Ishikawa (cell line): Measurements from ENCODE around the gene CC2D2A.

ENCODE experiments used
- CEBPB ChIP-seq: IDR thresholded peaks from 2 replicates; pipeline ENCODE4 v1.6.1; 2012
- CREB1 ChIP-seq: IDR thresholded peaks from 2 replicates; pipeline ENCODE4 v1.6.1; 2012; ENCODE audit warnings: low read depth
- EGR1 ChIP-seq: IDR thresholded peaks from 2 replicates; pipeline ENCODE4 v1.6.1; 2012
- EP300 ChIP-seq: IDR thresholded peaks from 2 replicates; pipeline ENCODE4 v1.6.1; 2012; ENCODE audit warnings: borderline replicate concordance
- FOXM1 ChIP-seq: IDR thresholded peaks from 2 replicates; pipeline ENCODE4 v1.6.1; 2012; ENCODE audit warnings: low read depth, borderline replicate concordance
- NFIC ChIP-seq: IDR thresholded peaks from 2 replicates; pipeline ENCODE4 v1.6.1; 2012
- RAD21 ChIP-seq: IDR thresholded peaks from 2 replicates; pipeline ENCODE4 v1.6.1; 2012; ENCODE audit warnings: low read depth
- TAF1 ChIP-seq: IDR thresholded peaks from 2 replicates; pipeline ENCODE4 v1.6.1; 2012; ENCODE audit warnings: low read depth, mild to moderate bottlenecking
- TCF12 ChIP-seq: IDR thresholded peaks from 2 replicates; pipeline ENCODE4 v1.6.1; 2012; ENCODE audit warnings: low read depth
- TEAD4 ChIP-seq: IDR thresholded peaks from 2 replicates; pipeline ENCODE4 v1.6.1; 2012
- YY1 ChIP-seq: IDR thresholded peaks from 2 replicates; pipeline ENCODE4 v1.6.1; 2012; ENCODE audit warnings: low read depth
- ZBTB7A ChIP-seq: IDR thresholded peaks from 2 replicates; pipeline ENCODE4 v1.6.1; 2012; ENCODE audit warnings: low read depth
- TF ChIP-seq, protein P1 (sequence below): IDR thresholded peaks from 2 replicates; pipeline ENCODE4 v1.6.1; 2012
- TF ChIP-seq, protein P2 (sequence below): IDR thresholded peaks from 2 replicates; pipeline ENCODE4 v1.6.1; 2012
- TF ChIP-seq, protein P3 (sequence below): IDR thresholded peaks from 2 replicates; pipeline ENCODE4 v1.6.1; 2012; ENCODE audit warnings: low read depth, mild to moderate bottlenecking

The CC2D2A gene

DNA sequence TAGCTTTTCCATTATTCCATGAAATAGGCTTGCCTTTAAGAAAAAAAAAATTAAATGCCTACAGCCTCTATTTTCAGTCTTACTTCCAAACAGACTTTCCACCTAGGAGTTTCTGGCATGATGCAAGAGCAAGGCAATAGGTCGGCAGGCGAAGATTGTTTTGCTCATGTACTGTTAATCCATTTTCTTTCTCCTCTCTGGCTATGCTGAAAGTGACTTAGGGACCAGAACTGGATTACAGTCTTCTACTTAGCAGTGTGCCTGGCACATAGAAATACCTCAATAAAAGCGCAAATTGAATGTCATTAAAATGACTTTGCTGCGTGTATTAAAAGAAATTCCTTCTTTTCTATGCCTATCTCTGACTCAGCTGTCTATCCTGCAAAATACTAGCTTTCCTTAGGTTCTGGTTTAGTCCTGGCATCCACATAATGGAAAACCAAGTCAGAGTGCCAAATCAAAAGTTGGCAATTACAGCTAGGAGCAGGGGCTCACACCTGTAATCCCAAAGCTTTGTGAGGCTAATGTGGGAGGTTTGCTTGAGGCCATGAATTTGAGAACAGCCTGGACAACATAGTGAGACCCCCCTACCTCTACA is 51.9 kb downstream of the CC2D2A start:
- TF ChIP-seq, protein P1, sequence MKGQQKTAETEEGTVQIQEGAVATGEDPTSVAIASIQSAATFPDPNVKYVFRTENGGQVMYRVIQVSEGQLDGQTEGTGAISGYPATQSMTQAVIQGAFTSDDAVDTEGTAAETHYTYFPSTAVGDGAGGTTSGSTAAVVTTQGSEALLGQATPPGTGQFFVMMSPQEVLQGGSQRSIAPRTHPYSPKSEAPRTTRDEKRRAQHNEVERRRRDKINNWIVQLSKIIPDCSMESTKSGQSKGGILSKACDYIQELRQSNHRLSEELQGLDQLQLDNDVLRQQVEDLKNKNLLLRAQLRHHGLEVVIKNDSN: no peak
- TF ChIP-seq CEBPB (no peak), CREB1 (no peak), TAF1 (no peak), EGR1 (no peak), TCF12 (no peak), NFIC (no peak), FOXM1 (no peak), EP300 (no peak), ZBTB7A (no peak), YY1 (no peak), RAD21 (no peak), TEAD4 (no peak)
- TF ChIP-seq, protein P2, sequence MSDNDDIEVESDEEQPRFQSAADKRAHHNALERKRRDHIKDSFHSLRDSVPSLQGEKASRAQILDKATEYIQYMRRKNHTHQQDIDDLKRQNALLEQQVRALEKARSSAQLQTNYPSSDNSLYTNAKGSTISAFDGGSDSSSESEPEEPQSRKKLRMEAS: no peak
- TF ChIP-seq, protein P3, sequence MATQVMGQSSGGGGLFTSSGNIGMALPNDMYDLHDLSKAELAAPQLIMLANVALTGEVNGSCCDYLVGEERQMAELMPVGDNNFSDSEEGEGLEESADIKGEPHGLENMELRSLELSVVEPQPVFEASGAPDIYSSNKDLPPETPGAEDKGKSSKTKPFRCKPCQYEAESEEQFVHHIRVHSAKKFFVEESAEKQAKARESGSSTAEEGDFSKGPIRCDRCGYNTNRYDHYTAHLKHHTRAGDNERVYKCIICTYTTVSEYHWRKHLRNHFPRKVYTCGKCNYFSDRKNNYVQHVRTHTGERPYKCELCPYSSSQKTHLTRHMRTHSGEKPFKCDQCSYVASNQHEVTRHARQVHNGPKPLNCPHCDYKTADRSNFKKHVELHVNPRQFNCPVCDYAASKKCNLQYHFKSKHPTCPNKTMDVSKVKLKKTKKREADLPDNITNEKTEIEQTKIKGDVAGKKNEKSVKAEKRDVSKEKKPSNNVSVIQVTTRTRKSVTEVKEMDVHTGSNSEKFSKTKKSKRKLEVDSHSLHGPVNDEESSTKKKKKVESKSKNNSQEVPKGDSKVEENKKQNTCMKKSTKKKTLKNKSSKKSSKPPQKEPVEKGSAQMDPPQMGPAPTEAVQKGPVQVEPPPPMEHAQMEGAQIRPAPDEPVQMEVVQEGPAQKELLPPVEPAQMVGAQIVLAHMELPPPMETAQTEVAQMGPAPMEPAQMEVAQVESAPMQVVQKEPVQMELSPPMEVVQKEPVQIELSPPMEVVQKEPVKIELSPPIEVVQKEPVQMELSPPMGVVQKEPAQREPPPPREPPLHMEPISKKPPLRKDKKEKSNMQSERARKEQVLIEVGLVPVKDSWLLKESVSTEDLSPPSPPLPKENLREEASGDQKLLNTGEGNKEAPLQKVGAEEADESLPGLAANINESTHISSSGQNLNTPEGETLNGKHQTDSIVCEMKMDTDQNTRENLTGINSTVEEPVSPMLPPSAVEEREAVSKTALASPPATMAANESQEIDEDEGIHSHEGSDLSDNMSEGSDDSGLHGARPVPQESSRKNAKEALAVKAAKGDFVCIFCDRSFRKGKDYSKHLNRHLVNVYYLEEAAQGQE: no peak

DNA sequence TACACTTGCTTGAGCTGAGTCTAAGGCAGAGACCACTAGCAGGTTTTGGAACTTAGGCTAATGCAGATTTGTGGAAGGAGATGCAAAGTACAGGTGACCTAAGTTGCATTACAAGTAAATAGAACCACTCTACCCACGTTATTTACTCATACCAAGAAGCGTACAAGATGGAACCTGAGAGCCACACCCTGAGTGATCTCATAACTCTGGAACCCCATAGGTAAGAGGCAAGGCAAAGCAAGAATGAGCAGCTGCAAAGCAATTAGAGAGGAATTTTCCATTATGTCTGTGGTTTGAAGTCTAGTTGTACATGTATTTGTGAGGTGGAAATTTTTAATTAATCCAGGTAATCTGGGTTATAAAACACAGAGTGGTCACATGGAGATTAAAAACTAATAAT is 55.4 kb downstream of the CC2D2A start:
- TF ChIP-seq CEBPB: no peak
- no peak for TF ChIP-seq RAD21
- no peak for TF ChIP-seq EGR1
- TF ChIP-seq TAF1: no peak
- peak; percentile 44; the same call in 1 of the 2 replicates for TF ChIP-seq FOXM1
- TF ChIP-seq, protein P3: no peak
- peak; percentile 62; the same call in 1 of the 2 replicates for TF ChIP-seq YY1
- 0 out of 2 replicates have a peak, but pooled peaks have one; percentile 28 for TF ChIP-seq TCF12
- peak; percentile 68 for TF ChIP-seq TEAD4
- TF ChIP-seq, protein P1: no peak
- TF ChIP-seq, protein P2: 0 out of 2 replicates have a peak, but pooled peaks have one; percentile 15
- no peak for TF ChIP-seq ZBTB7A
- no peak for TF ChIP-seq CREB1
- TF ChIP-seq EP300: peak; percentile 45; the same call in 1 of the 2 replicates
- TF ChIP-seq NFIC: no peak

DNA sequence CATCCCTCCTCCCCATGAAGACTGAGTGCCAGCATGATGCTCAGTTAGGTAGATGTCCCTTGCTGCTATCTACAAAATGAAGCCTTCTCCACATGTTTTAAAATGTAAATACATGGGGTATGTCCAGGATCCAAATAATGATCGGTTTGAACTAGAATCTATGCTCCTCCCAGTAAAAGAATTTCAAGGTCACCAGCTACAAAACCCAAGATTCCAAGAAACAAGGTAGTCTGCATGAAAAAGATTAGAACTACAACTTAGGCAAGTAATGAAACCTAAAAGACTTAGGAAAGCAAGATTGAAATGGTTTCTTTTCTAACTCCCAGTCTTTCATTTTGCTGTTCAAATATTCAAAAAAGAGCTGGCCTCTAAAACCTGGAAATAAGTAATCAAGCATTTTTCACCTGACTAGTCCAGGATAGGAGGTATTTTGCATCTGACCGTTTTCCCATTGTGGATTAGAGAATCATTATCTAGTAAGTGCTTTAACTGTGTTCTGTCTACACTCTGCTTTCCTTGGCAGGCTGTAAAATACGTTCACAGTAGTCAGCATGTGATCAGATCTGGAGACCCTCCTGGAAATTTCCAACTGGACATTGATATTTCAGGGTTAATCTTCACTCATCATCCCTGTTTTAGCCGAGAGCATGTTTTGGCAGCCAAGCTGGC is 57.4 kb downstream of the CC2D2A start:
- TF ChIP-seq TCF12 (no peak), FOXM1 (no peak), EP300 (no peak), TEAD4 (no peak), CEBPB (no peak), ZBTB7A (no peak), EGR1 (no peak), YY1 (no peak), CREB1 (no peak), RAD21 (no peak), TAF1 (no peak)
- TF ChIP-seq, protein P2: no peak
- TF ChIP-seq, protein P1: no peak

DNA sequence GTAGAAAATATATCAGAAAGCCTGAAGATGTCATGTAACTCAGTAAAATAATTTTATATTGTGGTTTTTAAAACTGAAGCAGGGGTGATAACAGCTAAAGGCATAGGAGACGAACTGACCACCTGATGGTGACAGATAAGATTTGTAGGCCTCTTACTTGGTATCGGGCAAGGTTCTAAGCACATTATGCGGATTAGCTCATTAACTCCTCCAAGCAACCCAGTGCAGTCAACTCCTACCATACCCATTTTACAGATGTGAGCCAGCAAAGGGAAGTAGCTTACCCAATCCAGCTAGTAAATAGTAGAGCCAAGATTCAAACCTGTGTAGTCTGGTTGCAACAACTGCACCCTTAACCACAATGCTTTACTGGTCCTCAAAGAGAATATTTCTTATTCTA is 62.1 kb downstream of the CC2D2A start:
- TF ChIP-seq YY1 (no peak), EGR1 (no peak), NFIC (no peak), FOXM1 (no peak), TCF12 (no peak), ZBTB7A (no peak), TEAD4 (no peak), CEBPB (no peak), TAF1 (no peak), EP300 (no peak), RAD21 (no peak)
- TF ChIP-seq, protein P3: no peak
- TF ChIP-seq, protein P2: no peak
